ENCODE data around the gene NRXN2. TPM values are rescaled to one million over a fixed set of nuclear protein-coding genes. Genes with fewer than 3 reads are reported as not detected.

NRXN2 gene
- total and polyA plus RNA-seq, 2 of the 13 experiments (the other 11 are each of a cell fraction or from before 2014, with no cell fraction given): not detected

GRCh38 chr11:64577202-64577601, 145.8 kb downstream of the NRXN2 start:
- 7% methylated on average over 6 of the region's 6 CpGs for WGBS (ENCODE audit: low lambda C conversion rate)
- H3K27ac ChIP-seq (ENCODE audit: extremely low read length, insufficient read depth, low read length): no peak overlapping the region
- TF ChIP-seq TBX3 (IDR thresholded peaks at IDR 0.05; ENCODE audit: borderline replicate concordance): no peak
- TF ChIP-seq MEIS2 (CRISPR knock-in tag; IDR thresholded peaks at IDR 0.05): no peak
- TF ChIP-seq ZNF282 (IDR thresholded peaks at IDR 0.05; ENCODE audit: partially characterized antibody): no peak
- TF ChIP-seq THAP11 (CRISPR knock-in tag; IDR thresholded peaks at IDR 0.05): no peak
- no peak for TF ChIP-seq ZNF101 (CRISPR knock-in tag; IDR thresholded peaks at IDR 0.05; ENCODE audit: borderline replicate concordance, low read depth)
- no peak for TF ChIP-seq KLF12 (CRISPR knock-in tag; IDR thresholded peaks at IDR 0.05; ENCODE audit: borderline replicate concordance)
- no peak for TF ChIP-seq ZZZ3 (CRISPR knock-in tag; IDR thresholded peaks at IDR 0.05; ENCODE audit: borderline replicate concordance)
- TF ChIP-seq ZNF597 (CRISPR knock-in tag; IDR thresholded peaks at IDR 0.05): no peak
- no peak for TF ChIP-seq NFYB (CRISPR knock-in tag; IDR thresholded peaks at IDR 0.05)
- no peak for TF ChIP-seq ATF7-NPFF (CRISPR knock-in tag; IDR thresholded peaks at IDR 0.05; ENCODE audit: low read depth)
- no peak for TF ChIP-seq ARNTL (CRISPR knock-in tag; IDR thresholded peaks at IDR 0.05)
- TF ChIP-seq ZNF180 (CRISPR knock-in tag; IDR thresholded peaks at IDR 0.05; ENCODE audit: borderline replicate concordance, low read depth): no peak
- TF ChIP-seq ZNF431 (CRISPR knock-in tag; IDR thresholded peaks at IDR 0.05; ENCODE audit: borderline replicate concordance, low read depth): no peak
- no peak for TF ChIP-seq KLF15 (CRISPR knock-in tag; IDR thresholded peaks at IDR 0.05; ENCODE audit: borderline replicate concordance)
- ATAC-seq: no peak
- FAIRE-seq: no peak
- H3K27me3 ChIP-seq (ENCODE audit: control insufficient read depth in 1 of 2, insufficient read depth in 2 of 2, low read length in 2 of 2): peaks cover 0 to 31% of the 10 kb centered on the region in 2 experiments; a peak in 3 of 5 replicates
- ChIA-PET POLR2A (no interaction called here), CTCF (ENCODE audit: low intra/inter-chr PET ratio, low total read pairs) (no interaction called here)
- no peak overlapping the region for H3K9ac ChIP-seq (ENCODE audit: insufficient read depth, low read depth, low read length)
- no peak overlapping the region for H3K4me2 ChIP-seq (ENCODE audit: low read depth, low read length)
- H3K79me2 ChIP-seq (ENCODE audit: insufficient read depth, low read length): no peaks in the 10 kb centered on the region
- H3K4me1 ChIP-seq (ENCODE audit: insufficient read depth, low read length): peaks cover 33% of the 10 kb centered on the region
- no peak overlapping the region for H3K4me3 ChIP-seq (replicated peaks in 1 of 3; ENCODE audit: insufficient read depth in 1 of 3, low read depth in 2 of 3, low read length in 3 of 3)
- H3K9me3 ChIP-seq (ENCODE audit: low read length): no peaks in the 10 kb centered on the region
- intact Hi-C loops (cut with micrococcal nuclease; ENCODE audit: unreplicated experiment): no loop called here
- H4K20me1 ChIP-seq (ENCODE audit: insufficient read depth, low read length): no peaks in the 10 kb centered on the region
- H2AFZ ChIP-seq (ENCODE audit: low read length): no peak overlapping the region
- no peak for DNase-seq (ENCODE audit: low spot score)
- in situ Hi-C loops (cut with HindIII; ENCODE audit: extremely low pct_ligation_motif_present, low pct_unique_long_range_greater_than_20kb): no loop called here
- no peaks in the 10 kb centered on the region for H3K36me3 ChIP-seq (replicated peaks in 1 of 2; ENCODE audit: control insufficient read depth in 1 of 2, insufficient read depth in 2 of 2, low read length in 2 of 2)
- no TSS peak for BruUV-seq (replicated peaks)
